ENCODE data around the gene ZNF595.
"Not testable (repeated sequence)": the region's sequence is repeated elsewhere in the genome, so short reads cannot be mapped to it uniquely, and the experiment has no call there.

- TF ChIP-seq CTCF, POLR2A (IDR thresholded peaks at IDR 0.05): not testable (repeated sequence)
These were observed 33.6 kb downstream of the ZNF595 start for GRCh38 chr4:86559-87324.

Measured in uterus (tissue), 2 donors.